ENCODE measurements around the gene SLC16A2. TPM values are rescaled to one million over a fixed set of nuclear protein-coding genes. Genes with fewer than 3 reads are reported as not detected.

Gene SLC16A2
- total RNA-seq, 3 donors from 2014 or later: 4.8 to 10.8 (median 6.6) TPM

- DNase-seq (ENCODE audit: low spot score in 2 of 2): no peak
- intact Hi-C loops (cut with DNase I; ENCODE audit: low total_unique reads): no loop called here
- H3K4me3 ChIP-seq: no peak overlapping the region
- no peaks in the 10 kb centered on the region for H3K9me3 ChIP-seq
- no peak for TF ChIP-seq CTCF (IDR thresholded peaks at IDR 0.05)
- TF ChIP-seq POLR2AphosphoS5 (IDR thresholded peaks at IDR 0.05): no peak
- TF ChIP-seq POLR2A (IDR thresholded peaks at IDR 0.05): no peak
- no peak overlapping the region for H3K27ac ChIP-seq
- peaks cover 0 to 20% of the 10 kb centered on the region in 2 donors for H3K27me3 ChIP-seq
- H3K36me3 ChIP-seq: no peaks in the 10 kb centered on the region
- H3K4me1 ChIP-seq: no peaks in the 10 kb centered on the region
These were observed 99.0 kb downstream of the SLC16A2 start for GRCh38 chrX:74520291-74520690.

GRCh38 chrX:74520896-74521295 is 99.6 kb downstream of the SLC16A2 start:
- peaks cover 0 to 26% of the 10 kb centered on the region in 2 donors for H3K27me3 ChIP-seq
- no peak overlapping the region for H3K4me3 ChIP-seq
- no peak overlapping the region for H3K27ac ChIP-seq
- no peak for DNase-seq (ENCODE audit: low spot score in 2 of 2)
- no peaks in the 10 kb centered on the region for H3K36me3 ChIP-seq
- H3K4me1 ChIP-seq: no peaks in the 10 kb centered on the region
- H3K9me3 ChIP-seq: no peaks in the 10 kb centered on the region
- intact Hi-C loops (cut with DNase I; ENCODE audit: low total_unique reads): no loop called here
- no peak for TF ChIP-seq CTCF (IDR thresholded peaks at IDR 0.05)
- no peak for TF ChIP-seq POLR2A (IDR thresholded peaks at IDR 0.05)
- no peak for TF ChIP-seq POLR2AphosphoS5 (IDR thresholded peaks at IDR 0.05)

- intact Hi-C loops (cut with DNase I; ENCODE audit: low total_unique reads): no loop called here
- no peak for TF ChIP-seq POLR2A (IDR thresholded peaks at IDR 0.05)
- TF ChIP-seq POLR2AphosphoS5 (IDR thresholded peaks at IDR 0.05): no peak
- TF ChIP-seq CTCF (IDR thresholded peaks at IDR 0.05): no peak
- no peaks in the 10 kb centered on the region for H3K36me3 ChIP-seq
- no peak overlapping the region for H3K27ac ChIP-seq
- H3K9me3 ChIP-seq: no peaks in the 10 kb centered on the region
- H3K4me3 ChIP-seq: no peak overlapping the region
- DNase-seq (ENCODE audit: low spot score in 2 of 2): no peak
- no peaks in the 10 kb centered on the region for H3K4me1 ChIP-seq
- peaks cover 0 to 26% of the 10 kb centered on the region in 2 donors for H3K27me3 ChIP-seq
These were observed 100.9 kb downstream of the SLC16A2 start for GRCh38 chrX:74521961-74522751.

GRCh38 chrX:74523224-74523623 is 101.9 kb downstream of the SLC16A2 start:
- H3K4me3 ChIP-seq: no peak overlapping the region
- intact Hi-C loops (cut with DNase I; ENCODE audit: low total_unique reads): no loop called here
- H3K27ac ChIP-seq: no peak overlapping the region
- no peaks in the 10 kb centered on the region for H3K9me3 ChIP-seq
- no peaks in the 10 kb centered on the region for H3K4me1 ChIP-seq
- no peaks in the 10 kb centered on the region for H3K36me3 ChIP-seq
- DNase-seq (ENCODE audit: low spot score in 2 of 2): no peak
- no peak for TF ChIP-seq CTCF (IDR thresholded peaks at IDR 0.05)
- no peak for TF ChIP-seq POLR2AphosphoS5 (IDR thresholded peaks at IDR 0.05)
- TF ChIP-seq POLR2A (IDR thresholded peaks at IDR 0.05): no peak
- H3K27me3 ChIP-seq: peaks cover 0 to 26% of the 10 kb centered on the region in 2 donors

GRCh38 chrX:74523870-74524735 is 102.8 kb downstream of the SLC16A2 start:
- intact Hi-C loops (cut with DNase I; ENCODE audit: low total_unique reads): no loop called here
- TF ChIP-seq POLR2AphosphoS5 (IDR thresholded peaks at IDR 0.05) (no peak), POLR2A (IDR thresholded peaks at IDR 0.05) (no peak), CTCF (IDR thresholded peaks at IDR 0.05) (no peak)

More at GRCh38 chrX:74523870-74524735, 102.8 kb downstream of the SLC16A2 start:
- Histone ChIP-seq H3K9me3 (no peaks in the 10 kb centered on the region), H3K4me1 (no peaks in the 10 kb centered on the region), H3K27me3 (peaks cover 0 to 29% of the 10 kb centered on the region in 2 donors), H3K4me3 (no peak overlapping the region), H3K36me3 (no peaks in the 10 kb centered on the region), H3K27ac (no peak overlapping the region)
- no peak for DNase-seq (ENCODE audit: low spot score in 2 of 2)
